Activated gamma-delta T cell treated with Interleukin-2 at 50 U/mL for 16 hours (primary cell): ENCODE data around the gene MBL2.

Experiments
- DNase-seq: peaks from one replicate; pipeline ENCODE4 v3.0.0-alpha.2; 2020

Gene MBL2

GRCh38 chr10:52739380-52740154 lies 33.0 kb downstream of the MBL2 start:
- no peak for DNase-seq

DNA sequence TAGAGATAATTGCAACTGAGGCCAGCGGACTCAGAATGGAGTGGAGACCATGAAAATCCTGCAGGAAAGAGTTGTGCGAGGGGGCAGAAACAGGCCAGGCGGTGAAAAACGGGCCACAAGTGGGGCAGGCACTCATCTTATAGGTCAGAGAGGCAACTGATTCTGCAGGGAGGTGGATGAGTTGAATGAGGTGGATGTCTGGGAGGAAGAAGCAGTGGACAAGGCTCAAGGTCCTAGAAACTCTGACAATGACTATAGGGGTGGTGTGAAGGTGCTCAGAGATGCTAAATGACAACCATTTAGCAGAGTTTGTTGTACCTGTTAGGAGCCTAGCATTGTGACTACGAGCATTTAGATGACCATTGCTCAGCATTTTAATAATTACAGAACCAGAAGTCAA lies 33.6 kb downstream of the MBL2 start:
- DNase-seq: no peak

DNA sequence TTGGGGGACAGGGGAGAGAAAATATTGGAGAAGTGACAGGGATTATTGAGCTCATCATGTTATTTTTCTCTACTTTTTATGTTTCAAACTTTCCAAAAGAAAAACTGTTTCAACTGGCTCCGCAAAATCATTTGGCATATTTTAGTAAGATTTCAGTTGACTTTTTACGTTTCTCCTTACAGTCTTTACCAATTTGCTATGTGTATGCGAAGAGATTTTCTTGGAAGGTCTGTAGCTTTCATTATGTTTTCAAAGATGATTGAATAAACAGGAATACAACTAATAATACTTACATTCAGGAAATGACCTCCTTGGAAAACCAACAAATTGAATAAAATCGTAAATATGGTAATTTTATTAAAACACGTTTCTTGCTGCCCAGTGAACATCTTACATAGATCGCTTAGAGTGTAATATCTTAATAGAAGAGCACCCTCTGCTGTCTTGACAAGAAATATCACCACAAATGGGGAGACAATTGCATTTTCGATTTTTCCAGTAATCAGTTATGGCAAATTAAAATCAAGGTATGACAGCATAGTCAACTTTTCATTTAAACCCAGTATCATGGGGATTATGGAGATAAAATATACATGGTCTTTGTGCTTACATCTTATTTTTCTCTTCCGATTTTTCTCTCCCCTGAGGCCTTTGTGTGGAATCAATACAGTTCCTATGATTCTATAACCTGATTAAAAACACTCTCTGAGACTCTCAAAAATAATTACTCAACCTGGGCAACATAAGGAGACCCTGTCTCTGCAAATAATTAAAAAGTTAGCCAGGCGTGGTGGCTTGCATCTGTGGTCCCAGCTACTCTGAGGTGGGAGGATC lies 43.1 kb downstream of the MBL2 start:
- no peak for DNase-seq

DNA sequence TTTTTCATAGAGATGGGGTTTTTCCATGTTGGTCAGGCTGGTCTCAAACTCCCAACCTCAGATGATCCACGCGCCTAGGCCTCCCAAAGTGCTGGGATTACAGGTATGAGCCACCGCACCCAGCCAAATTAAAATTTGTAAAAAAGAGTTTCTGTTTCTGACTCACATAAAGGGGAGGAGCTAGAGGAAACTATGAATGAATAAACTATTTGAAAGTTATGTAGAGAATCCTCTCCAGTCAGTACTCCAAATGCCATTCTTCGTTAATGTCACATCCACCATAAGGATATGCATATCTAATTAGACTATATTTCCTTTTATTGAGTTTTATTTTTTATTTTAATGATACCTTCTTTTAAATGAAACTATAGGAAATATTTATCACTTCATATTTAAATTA lies 52.6 kb downstream of the MBL2 start:
- no peak for DNase-seq
